Activated T-cell treated with anti-CD3 and anti-CD28 coated beads for 4 hours (primary cell): ENCODE measurements around the gene MZT2A.
"Not testable (repeated sequence)": the region's sequence is repeated elsewhere in the genome, so short reads cannot be mapped to it uniquely, and the experiment has no call there.

Source experiments
- DNase-seq: peaks from one replicate; pipeline ENCODE4 v3.0.0-alpha.2; 2020

MZT2A gene

DNA sequence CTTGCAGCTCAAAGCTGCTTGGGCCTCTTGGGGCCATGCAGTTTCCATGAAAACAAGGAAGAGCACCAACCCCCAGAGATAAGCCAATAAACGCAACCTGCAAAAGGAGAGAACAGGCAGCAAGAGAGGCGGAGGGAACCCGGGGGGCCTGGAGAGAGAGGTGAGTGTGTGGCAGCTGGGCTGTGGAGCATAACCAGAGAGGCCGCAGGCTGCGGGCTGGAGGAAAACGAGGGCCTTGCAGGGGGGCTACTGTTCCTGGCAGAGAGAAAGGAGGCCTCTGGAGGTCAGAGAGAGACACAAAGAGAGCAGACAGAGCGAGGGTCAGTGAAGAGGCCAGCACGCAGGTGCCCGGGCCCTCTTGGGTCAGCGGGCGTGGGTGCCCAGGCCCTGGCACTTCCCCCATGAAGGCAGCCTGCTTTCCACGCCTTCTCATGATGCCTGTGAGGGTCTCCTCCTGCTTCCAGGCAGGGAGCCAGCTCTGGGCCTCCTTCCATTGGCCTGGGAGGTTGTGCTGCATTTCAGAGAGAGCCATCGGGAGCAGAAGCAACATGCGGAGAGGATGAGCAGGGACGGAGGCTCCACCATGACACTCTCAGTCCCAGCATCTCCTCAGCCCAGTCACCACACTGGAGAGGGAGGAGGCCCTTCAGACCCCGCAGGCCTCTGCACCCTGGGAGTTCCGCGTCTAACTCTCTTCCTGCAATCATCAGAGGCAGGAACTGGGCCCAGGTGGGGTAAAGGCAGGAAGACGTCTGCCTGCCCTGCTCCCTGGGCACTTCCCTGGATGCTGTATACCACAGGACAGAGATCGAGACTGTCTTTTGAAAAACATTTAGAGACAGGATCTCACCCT lies 1.4 kb downstream of the MZT2A start:
- not testable (repeated sequence) for DNase-seq

DNA sequence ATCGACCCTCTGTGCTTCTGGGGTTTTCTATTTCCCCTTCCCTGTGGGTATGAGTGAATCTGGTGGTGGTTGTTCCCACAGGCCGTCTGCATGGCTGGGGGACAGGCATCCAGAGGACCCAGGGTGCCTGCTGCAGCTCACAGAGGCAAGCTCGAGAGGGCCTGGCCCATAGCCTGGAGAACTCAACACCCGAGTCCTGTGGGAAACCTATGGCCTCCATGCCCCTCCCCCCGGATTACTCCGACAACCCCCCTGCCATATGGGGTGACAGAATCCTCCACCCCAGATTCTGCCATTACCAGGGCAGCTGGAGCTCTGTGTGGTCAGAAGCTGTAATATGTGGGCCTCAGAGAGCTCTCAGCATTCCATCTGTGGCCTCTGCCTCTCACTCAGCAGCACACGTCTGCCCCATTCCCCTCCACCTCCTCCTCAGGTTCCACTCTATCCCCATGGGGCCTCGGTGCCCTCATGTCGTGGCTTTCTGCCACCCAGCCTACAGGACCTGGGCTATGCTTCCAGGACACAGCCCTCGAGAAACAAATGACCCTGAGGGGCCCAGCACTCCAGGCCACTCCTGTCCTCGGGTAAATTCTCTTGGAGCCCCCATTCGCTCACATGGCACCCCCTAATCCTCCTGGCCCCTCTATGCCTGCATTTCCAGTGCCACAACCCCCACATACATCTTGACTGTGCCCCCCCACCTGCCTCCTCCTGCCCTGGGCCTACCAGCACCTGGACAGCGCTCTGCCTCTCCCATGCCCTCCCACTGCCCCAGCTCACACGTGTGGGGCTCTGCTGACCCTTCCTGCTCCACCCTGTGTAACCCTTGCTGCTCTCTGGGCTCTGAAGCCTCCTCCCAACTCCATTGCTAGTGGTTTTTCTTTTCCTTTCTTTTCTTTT lies 3.6 kb downstream of the MZT2A start:
- no peak for DNase-seq

DNA sequence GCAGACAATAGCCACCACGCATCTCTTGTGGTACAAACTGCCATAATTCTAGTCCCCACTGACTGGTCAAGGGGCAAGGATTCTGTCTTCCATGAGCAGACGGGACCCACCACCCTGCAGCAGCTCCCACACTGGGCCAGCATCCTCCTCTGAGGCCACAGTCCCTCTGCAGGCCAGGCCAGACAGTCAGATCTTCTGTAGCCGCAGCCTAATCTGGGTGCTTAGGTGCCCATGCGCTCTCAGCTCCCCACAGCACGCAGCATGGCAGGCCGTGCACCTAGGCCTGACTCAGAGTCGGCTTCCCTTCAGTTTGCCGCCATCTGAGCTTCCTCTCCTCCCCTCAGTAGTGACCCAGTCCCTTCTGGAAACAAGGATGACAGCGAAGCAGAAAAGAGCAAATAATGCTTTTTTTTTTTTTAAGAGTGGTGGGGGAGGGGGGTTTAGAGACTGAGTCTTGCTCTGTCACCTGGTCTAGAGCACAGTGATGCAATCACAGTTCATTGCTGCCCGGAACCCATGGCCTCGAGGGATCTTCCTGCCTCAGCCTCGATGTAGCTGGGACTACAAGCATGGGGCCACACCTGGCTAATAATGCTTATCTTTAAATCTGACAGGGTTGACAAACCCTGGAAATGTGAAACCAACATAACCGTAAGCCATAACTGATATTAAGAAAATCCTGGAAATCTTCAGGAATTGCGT lies 5.8 kb downstream of the MZT2A start:
- not testable (repeated sequence) for DNase-seq

DNA sequence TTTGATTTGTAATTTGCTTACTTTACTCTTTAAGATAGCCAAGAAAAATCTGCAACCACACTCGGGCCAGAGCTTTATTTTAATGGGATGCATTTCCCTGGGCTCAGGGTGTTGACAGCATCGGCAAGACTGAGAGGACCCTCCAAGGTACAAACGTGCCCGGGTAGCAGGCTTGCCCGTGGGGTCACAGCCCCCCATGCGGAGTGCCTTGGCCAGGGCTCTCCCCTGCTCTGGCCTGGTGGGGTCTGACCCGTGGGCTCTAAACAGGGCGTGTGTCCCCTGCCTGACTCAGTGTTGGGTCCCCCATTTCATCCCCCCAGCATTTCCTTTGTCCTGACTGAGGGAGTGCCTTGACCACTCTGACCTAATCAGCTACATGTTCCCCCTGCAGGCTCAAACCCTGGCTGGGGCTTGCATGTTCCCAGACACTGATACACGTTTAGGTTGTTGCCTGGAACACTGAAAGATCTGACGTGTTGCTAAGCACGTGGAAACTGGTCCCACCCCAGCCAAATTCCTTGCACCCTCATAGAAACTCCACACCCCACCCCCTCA lies 7.2 kb downstream of the MZT2A start:
- not testable (repeated sequence) for DNase-seq

DNA sequence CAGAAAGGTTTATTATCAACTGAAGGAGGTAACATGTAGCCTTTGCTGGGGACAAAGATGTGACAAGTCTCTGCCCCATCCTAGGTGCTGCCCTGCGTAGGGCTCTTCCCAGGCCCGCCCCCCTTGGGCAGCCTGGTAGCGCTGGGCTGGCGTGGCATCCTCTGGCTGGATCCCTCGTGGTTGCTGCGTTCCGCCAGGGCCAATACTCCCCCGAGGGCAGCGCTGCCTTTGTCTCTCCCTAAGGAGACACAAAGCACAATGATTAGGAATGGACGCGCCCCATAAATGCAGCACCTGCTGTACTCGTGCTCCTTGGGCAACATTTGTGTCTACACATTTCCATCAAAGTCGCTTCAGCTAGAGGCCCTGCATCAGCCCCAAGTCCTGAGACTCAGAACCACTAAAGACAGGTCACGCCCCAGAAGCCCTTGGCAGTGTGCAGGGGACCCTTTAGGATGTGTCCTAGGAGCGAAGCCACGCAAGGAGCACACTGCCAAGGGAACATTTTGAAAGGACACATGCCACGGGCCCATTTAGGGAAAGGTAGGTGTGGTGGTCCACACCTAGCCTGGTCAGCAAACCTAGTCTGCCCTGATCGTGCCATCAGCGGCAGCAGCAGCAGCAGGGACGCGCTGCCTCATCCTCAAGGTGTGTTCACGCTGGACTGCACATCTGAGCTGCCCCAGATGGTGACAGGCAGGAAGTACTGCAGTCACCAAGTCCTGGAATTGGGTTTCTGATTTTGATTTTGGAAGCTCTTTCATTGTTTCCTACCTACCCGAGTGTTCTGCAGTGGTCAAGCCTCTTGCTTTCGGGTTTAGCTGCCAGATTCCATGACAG lies 8.0 kb downstream of the MZT2A start:
- DNase-seq: not testable (repeated sequence)

DNA sequence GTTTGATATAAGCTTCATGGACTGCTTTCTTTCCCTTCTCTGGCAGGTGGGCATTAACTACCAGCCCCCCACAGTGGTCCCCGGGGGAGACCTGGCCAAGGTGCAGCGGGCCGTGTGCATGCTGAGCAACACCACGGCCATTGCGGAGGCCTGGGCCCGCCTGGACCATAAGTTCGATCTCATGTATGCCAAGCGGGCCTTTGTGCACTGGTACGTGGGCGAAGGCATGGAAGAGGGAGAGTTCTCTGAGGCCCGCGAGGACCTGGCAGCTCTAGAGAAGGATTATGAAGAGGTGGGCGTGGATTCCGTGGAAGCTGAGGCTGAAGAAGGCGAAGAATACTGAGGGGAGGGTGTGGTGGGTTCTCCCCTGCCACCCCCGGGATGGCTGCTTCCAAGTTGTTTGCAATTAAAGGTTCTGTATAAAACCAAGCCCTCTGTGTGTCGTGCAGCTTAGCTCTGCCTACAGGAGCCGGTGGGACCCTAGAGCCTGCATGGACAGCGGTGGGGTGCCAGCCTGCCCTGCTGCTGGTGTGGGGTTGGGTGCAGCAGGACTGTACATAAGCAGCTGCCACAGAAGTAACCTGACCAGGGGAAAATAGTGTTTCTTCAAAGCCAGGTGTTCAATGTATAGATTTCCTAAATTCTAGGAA lies 9.6 kb downstream of the MZT2A start:
- DNase-seq: not testable (repeated sequence)

DNA sequence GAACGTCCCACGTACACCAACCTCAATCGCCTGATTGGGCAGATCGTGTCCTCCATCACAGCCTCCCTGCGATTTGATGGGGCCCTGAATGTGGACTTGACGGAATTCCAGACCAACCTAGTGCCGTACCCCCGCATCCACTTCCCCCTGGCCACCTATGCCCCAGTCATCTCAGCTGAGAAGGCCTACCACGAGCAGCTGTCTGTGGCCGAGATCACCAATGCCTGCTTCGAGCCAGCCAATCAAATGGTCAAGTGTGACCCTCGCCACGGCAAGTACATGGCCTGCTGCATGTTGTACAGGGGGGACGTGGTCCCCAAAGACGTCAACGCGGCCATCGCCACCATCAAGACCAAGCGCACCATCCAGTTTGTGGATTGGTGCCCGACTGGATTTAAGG lies 11.8 kb downstream of the MZT2A start:
- DNase-seq: not testable (repeated sequence)

DNA sequence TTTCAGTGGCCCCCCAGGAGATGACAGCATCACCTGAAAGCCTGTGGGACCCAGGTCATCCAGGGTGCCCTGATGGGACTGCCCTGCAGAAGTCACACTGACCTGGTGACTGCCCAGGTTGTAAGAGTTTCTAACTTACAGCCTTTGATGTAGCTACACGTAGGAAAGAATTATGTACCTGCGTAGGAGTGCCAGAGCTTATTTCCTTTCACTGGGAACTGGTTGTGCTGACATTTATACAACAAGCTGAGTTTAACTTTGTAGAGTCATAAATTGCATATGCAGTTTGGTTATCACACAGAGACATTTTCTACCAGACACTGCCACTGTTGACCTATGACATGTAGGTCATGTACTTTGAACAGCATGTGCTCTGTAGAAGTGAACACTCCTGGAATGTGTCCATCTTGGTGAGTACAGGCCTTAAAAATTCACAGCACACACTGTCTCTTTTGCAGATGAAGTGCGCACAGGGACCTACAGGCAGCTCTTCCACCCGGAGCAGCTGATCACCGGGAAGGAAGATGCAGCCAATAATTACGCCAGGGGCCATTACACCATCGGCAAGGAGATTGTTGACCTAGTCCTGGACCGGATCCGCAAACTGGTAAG lies 13.2 kb downstream of the MZT2A start:
- not testable (repeated sequence) for DNase-seq

DNA sequence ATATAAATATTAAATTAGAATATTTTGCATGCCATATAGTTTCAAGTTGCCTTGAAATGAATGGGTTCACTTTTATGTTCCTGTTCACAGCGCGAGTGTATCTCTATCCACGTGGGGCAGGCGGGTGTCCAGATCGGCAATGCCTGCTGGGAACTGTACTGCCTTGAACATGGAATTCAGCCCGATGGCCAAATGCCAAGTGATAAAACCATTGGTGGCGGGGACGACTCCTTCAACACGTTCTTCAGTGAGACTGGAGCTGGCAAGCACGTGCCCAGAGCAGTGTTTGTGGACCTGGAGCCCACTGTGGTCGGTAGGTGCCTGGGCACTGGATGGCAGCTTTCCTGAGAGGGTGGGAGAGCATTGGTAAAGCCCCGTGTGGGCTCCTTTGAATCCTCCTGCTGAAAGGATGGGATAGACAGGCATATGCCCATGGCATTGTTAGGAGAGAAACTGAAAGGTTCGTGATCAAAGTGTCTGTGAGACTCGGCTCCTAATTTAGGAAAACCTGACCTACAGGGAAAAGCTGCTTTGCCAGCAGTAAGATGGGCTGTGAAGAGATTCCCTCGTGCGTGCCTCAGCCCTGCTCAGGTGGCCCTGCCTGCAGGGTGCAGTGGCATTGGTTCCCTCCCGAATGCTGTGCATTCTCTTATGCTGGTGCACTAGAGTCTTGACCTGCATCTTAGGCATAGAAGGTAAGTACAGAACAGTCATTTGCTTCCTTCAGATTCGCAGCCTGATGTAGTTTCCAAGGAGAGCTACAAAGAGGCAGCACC lies 13.9 kb downstream of the MZT2A start:
- DNase-seq: not testable (repeated sequence)

DNA sequence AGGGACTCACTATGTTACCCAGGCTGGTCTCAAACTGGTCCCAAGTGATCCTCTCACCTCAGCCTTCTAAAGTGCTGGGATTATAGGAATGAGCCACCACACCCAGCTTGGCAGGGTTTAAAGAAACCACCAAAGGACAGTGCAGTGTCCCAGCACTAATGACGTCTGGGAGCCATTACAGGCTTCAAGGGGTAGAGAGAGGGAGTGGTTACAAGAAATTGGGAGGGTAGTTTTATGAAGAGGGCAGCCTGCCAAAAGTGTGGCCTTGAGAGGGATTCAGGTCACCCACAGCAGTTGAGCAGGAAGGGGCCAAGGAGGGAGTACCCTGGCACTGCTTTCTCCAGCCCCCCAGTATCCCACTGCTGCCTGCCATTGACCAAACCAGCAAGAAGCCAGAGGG lies 15.0 kb downstream of the MZT2A start:
- not testable (repeated sequence) for DNase-seq

DNA sequence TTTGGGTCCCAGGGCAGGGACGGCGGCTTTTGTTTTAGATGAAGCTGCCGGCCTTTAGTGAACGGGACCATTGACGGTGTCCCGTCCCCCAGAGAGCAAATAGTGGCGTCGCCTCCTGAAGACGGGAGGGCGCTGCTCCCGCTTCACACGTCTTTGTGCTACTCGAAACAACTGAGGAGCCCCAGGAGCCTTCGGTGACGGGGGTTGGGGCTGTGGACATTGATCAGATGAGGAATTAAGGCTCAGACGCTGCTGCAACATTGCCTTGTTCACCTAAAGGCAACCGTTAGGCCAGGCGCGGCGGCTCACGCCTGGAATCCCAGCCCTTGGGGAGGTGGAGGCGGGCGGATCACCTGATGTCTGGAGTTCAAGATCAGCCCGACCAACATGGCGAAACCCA lies 15.8 kb downstream of the MZT2A start:
- DNase-seq: not testable (repeated sequence)

DNA sequence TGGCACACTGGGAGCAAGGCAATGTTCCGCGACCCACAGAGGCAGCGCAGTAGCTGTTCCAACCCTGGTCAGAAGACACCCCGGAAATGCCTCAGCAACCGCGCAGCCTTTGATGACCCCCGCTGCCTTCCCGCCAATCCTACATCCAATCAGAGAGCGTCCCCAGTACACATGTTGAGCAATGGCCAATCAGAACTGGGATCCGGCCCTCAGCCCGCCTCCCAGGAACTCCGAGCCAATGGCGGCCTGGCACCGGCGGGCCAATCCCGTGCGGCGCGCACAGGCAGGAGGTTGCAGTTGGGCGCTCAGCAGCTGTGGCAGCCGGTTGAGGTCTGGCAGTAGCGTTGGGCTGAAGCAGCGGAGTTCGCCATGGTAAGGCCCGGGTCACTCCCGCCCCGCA lies 16.4 kb downstream of the MZT2A start, which contains the start of gene TUBA3D:
TSS of gene TUBA3D (plus strand) at position 289 of the 400 bp plus-strand sequence. CDS start at position 370, 81 bp downstream.
- no peak for DNase-seq

DNA sequence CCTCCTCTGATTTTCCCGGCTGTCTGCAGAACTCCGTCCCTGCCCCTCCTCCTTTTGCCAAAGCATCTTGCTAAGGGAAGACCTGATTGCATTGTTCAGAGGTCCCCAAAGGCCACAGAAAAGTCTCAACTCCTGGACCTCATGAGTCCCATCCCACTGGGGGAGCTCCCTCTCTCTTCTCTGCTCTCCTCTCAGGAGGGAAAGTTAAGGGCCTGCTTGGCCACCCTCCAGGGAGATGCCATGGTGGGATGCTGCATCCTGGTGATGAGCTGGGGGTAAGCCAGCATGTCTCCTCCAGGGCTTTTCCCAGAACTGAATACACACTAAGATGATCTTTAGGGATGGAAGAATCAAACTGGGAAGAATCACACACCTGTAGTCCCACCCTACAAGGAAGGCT lies 18.9 kb downstream of the MZT2A start:
- not testable (repeated sequence) for DNase-seq

DNA sequence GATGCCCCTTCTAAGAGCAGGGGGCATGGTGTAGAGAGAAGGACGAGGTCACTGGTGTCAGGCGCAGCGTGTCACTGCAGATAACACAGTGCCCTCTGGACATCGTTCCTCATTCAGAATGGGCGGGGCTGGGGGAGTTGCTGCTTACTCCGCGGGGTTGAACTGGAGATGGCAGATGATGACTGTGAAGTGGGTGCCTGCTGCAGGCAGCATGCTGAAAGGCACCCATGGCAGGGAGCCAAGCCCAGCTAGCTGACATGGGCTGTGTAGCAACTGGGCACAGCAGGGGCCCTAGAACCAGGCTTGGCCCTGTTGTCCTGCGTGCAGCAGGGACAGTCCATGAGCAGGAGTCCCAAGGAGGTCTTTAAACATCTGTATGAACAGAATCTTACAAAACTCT lies 20.6 kb downstream of the MZT2A start:
- not testable (repeated sequence) for DNase-seq

DNA sequence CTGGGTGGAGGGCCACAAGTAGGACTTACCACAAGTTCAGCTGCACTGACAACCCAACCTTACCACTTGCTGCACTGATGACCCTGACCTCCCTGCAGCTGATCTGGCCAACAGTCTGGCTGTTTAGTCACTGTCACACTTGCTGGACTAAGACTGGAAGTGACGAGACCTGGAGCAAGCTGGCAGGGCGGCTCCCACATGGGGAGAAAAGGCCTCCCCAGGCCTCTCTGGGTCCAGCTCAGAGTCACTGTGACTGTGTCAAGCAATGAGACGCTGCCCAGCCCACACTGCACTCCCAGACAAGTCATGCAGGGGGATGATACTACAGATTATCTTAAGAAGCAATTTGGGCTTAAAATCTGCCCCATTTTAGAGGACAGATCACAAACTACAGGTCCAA lies 21.3 kb downstream of the MZT2A start:
- not testable (repeated sequence) for DNase-seq

DNA sequence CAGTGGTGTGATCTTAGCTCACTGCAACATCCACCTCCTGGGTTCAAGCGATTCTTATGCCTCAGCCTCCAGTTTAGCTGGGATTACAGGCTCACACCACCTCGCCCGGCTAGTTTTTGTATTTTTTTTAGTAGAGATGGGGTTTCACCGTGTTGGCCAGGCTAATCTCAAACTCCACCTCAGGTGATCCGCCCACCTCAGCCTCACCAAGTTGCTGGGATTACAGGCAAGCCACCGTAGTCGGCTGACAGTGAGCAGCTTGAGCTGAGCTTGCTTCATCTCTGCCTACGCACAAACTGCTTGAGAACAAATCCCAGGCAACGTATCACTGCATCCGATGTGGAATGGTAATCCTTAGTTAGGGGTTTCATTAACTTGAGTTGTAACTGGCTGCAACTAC lies 24.5 kb downstream of the MZT2A start:
- not testable (repeated sequence) for DNase-seq

DNA sequence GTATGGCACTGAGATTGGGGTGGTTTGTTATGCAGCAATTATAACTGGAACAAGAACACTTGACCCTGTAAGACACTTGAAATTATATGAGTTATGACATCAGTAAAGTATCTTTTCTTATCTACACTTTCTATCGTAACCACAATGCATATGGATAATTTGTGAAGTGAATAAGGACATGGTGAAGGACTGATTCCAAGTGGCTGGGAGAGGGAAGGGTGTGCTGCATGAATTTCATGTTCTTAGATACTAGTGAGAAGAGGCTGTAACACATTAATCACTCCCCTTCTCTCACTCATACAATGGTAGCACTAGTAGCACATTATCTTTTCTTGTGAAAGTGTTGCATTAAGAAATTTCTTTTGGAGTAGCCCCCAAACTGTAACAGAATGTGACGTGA lies 37.3 kb downstream of the MZT2A start:
- not testable (repeated sequence) for DNase-seq

DNA sequence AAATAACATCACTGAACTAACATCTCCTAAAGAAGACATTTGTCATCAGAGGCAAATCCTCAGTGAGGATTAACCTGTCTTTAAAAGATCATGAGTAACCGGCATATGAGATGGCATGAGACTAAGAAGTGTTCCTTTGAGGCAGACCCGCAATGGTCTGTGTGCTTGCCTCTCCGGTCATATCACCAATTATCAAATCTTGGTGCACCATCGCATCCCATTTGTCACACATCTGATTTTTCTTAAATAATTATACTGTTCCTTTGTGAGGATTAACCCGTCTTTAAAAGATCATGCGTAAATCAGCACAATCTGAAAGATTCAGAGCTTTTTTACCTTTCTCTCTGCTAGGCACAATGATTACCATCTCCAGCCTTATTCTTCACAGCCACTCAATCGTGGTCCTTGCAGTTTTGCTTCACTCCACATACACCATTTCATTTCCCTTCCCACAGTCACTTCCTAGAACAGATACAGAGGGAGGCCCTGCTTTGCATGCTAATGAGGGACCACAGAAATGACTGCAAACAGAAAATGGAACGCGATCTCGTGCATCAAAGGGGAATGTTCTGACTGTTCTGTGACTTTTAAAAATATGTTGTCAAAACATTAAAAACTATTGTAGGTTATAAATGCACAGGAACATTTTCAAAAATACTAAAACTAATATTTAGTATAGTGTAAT lies 40.8 kb downstream of the MZT2A start:
- not testable (repeated sequence) for DNase-seq

DNA sequence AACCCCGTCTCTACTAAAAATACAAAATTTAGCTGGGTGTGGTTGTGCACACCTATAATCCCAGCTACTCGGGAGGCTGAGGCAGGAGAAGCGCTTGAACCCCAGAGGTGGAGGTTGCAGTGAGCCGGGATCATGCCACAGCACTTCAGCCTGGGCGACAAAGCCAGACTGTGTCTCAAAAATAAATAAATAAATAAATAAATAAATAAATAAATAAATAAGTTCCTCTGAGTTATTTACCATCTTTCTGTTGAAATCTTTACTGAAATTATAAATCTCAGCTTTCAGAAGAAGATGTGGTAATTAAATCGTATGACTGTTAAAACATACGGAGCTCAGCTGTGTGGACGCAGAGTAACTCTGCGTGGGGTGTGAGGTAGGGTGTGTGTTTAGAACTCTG lies 44.2 kb downstream of the MZT2A start:
- not testable (repeated sequence) for DNase-seq
